Measurements from ENCODE around the gene HNF1B.
A peak's percentile ranks its signal among the peaks of the same experiment; 100 is the strongest.

Gene HNF1B

DNA sequence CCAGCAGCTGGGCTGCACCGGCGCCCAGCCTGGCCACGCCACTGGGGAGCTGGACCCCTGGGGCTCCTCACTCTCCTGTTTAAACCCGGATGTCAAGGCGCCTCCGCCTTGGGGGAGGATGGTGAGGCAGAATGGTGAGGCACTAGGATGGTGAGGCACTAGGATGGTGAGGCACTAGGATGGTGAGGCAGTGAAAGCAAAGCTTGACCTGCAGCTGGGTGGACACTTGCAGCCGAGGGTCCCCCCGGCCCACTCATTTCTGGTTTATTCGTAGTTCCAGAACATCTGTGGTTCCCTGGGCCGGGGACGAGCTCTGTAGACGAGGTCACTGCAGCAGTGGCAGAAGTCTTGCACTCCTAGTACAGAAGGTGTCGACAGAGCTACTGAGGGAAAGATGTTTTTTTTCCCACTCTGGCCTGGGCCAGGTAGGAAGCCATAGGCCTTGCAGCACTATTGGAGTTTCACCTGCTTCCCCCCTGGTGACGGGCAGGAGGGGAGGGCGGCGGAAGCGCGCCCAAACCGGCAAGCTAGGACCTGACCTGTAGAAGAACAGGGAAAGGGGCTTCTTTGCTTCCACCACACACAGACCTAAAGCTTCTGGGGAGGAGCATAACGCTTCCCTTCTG lies 1.1 kb upstream of the HNF1B start:
- no peak for DNase-seq (ENCODE audit: low spot score)
- in situ Hi-C loops (cut with MboI; ENCODE audit: low sequenced_read_pairs, unreplicated experiment), result no loop called here
- TF ChIP-seq, protein P1, sequence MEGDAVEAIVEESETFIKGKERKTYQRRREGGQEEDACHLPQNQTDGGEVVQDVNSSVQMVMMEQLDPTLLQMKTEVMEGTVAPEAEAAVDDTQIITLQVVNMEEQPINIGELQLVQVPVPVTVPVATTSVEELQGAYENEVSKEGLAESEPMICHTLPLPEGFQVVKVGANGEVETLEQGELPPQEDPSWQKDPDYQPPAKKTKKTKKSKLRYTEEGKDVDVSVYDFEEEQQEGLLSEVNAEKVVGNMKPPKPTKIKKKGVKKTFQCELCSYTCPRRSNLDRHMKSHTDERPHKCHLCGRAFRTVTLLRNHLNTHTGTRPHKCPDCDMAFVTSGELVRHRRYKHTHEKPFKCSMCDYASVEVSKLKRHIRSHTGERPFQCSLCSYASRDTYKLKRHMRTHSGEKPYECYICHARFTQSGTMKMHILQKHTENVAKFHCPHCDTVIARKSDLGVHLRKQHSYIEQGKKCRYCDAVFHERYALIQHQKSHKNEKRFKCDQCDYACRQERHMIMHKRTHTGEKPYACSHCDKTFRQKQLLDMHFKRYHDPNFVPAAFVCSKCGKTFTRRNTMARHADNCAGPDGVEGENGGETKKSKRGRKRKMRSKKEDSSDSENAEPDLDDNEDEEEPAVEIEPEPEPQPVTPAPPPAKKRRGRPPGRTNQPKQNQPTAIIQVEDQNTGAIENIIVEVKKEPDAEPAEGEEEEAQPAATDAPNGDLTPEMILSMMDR (IDR thresholded peaks at IDR 0.05; ENCODE audit: borderline replicate concordance, control extremely low read depth, extremely low read depth, insufficient read depth, missing control alignments), result no peak

DNA sequence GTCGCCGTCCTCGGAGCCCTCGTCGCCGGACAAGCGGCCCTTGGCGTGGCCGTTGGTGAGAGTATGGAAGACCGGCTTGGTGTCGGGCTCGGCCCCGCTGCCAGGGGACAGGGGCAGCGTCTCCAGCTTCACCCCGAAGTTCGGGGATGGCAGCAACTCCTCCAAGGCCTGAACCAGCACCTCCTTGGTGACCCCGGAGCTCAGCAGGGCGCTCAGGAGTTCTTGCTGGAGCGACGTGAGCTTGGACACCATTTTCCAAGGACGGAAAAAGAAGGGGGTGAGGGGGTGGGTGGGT lies 279 bp downstream of the HNF1B start:
- TF ChIP-seq, protein P1 (IDR thresholded peaks at IDR 0.05; ENCODE audit: borderline replicate concordance, control extremely low read depth, extremely low read depth, insufficient read depth, missing control alignments), result no peak
- DNase-seq (ENCODE audit: low spot score), result peak; percentile 52
- in situ Hi-C loops (cut with MboI; ENCODE audit: low sequenced_read_pairs, unreplicated experiment), result no loop called here

DNA sequence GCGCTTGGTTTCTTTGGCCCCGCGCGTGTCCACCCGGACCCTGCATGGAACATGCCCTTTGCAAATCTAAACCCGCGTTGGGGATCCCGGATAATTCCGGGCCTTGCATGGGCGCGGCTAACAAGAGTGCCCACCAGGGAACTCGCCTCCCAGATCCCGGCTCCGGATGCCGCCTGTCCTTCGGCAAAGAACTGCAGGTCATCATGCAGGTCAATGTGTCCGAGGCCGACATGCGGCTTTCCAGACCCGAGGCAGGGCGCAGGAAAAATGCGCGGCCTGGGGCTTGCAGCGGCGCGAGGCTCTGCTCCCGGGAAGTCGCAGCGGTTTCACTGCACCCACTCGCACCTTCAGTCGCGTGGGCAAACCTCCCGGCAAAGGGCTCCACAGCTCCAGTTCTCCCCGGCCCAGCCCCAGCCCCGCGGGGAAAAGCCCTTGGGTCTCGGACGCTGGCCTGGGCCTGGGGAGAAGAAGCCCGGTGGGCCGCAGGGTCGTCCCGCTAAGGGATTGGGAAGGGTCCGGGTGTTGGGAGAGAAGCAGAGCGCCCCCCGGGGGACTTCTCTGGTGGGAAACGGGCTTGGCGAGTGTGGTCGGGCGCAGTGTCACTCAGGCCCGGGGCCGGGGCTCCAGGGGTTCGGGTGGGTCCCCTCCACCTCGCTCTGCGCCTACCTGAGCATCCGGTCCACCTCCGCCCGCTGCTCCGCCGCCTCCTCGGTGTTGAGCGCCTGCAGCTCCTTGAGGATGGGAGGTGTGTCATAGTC lies 805 bp downstream of the HNF1B start:
- DNase-seq (ENCODE audit: low spot score), result no peak
- TF ChIP-seq, protein P1 (IDR thresholded peaks at IDR 0.05; ENCODE audit: borderline replicate concordance, control extremely low read depth, extremely low read depth, insufficient read depth, missing control alignments), result no peak
- in situ Hi-C loops (cut with MboI; ENCODE audit: low sequenced_read_pairs, unreplicated experiment), result no loop called here

DNA sequence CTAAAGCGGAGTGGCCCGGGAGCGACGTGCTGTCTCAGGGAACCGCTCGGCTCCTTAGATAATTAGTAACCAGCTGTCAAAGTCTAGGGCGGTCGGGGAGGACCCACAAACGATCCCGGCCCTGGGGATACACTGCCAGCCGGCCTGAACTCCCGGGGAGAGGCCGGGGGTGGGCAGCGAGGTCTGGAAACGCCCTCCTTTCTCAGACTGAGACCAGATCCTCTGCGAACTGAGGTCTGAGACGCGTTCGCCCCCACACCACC lies 1.3 kb downstream of the HNF1B start:
- TF ChIP-seq, protein P1 (IDR thresholded peaks at IDR 0.05; ENCODE audit: borderline replicate concordance, control extremely low read depth, extremely low read depth, insufficient read depth, missing control alignments), result no peak
- in situ Hi-C loops (cut with MboI; ENCODE audit: low sequenced_read_pairs, unreplicated experiment), result no loop called here

DNA sequence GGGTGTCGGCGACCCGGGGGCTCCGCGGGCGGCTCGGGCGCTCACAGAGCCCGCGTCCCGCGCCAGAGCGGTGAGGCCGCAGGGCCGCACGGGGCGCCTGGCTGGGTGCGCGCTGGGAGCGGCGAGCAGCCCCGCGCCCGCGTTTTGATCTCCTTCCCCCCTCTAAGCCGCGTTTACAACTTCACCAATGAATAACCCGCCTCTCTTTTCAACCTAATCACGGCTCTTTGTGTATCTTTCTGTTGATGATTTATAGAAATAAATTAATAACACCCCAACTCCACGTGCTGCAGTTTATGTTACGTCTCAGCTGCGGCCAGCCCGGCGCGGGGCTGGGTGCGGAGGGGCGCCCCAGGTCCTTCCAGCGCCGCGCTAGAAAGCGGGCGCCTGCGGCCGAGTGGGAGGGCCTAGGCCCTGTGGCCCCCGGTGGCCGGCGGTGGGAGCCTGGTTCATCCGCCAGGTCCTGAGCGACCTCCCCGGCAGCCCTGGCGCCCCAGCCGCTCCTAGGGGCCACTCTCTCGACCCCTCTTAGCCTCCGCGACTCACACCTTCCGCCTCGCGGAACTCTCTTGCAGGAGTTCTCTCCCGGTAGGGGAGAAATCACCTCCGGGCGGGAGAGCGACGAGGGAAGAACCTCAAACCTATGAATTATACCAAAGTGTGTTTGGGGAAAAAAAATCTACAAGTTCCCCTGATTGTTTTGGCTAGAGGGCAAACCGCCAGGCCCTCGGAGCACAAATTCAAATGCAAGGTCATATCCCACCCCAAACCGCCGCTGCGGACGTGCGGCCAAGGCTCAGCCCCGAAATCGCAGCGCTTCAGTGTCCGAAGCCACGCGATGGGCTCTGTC lies 1.9 kb downstream of the HNF1B start:
- TF ChIP-seq, protein P1 (IDR thresholded peaks at IDR 0.05; ENCODE audit: borderline replicate concordance, control extremely low read depth, extremely low read depth, insufficient read depth, missing control alignments), result no peak
- peak; percentile 57 for DNase-seq (ENCODE audit: low spot score)
- in situ Hi-C loops (cut with MboI; ENCODE audit: low sequenced_read_pairs, unreplicated experiment), result no loop called here

More for the DNA sequence above, 1.3 kb downstream of the HNF1B start:
- DNase-seq (ENCODE audit: low spot score), result peak; percentile 61

DNA sequence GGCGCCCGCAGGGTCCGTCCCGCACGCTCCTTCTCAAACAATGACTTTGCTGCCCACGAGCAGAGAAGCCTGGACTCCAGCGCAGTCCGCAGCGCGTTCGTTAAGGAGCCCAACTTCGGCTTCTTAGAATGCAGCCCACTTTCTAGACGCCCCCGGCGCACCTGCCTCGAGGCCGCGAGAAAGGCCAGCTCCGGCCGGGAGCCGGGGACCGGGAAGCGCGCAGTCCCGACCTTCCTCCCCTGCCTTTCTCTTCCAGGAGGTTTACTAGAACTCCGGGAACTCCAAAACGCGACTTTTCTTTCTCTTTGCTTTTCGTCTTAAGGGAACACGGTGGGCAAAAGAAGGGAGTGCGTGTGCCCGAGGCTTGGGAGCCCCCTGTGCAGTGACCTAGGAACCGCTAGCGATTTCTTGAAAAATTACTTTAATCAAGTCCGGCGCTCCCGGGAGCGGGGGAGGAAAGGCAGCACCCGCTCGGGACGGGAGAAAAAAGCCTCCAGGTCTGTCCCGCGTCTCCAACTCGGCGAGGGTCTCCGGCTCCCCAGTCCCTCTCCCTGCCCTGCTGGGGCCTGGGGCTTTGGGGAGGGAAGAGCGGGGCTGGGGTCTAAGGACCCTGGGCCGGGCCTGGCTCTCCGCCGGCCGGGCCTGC lies 2.6 kb downstream of the HNF1B start:
- DNase-seq (ENCODE audit: low spot score), result peak; percentile 45
- in situ Hi-C loops (cut with MboI; ENCODE audit: low sequenced_read_pairs, unreplicated experiment), result no loop called here
- TF ChIP-seq, protein P1 (IDR thresholded peaks at IDR 0.05; ENCODE audit: borderline replicate concordance, control extremely low read depth, extremely low read depth, insufficient read depth, missing control alignments), result no peak
